ENCODE data around the gene CYP2C19. TPM values are rescaled to one million over a fixed set of nuclear protein-coding genes. Genes with fewer than 3 reads are reported as not detected.
"Not testable (repeated sequence)": the region's sequence is repeated elsewhere in the genome, so short reads cannot be mapped to it uniquely, and the experiment has no call there.

The CYP2C19 gene
- total and polyA plus RNA-seq, 4 donors: 0.37 to 121 (median 89.3) TPM

DNA sequence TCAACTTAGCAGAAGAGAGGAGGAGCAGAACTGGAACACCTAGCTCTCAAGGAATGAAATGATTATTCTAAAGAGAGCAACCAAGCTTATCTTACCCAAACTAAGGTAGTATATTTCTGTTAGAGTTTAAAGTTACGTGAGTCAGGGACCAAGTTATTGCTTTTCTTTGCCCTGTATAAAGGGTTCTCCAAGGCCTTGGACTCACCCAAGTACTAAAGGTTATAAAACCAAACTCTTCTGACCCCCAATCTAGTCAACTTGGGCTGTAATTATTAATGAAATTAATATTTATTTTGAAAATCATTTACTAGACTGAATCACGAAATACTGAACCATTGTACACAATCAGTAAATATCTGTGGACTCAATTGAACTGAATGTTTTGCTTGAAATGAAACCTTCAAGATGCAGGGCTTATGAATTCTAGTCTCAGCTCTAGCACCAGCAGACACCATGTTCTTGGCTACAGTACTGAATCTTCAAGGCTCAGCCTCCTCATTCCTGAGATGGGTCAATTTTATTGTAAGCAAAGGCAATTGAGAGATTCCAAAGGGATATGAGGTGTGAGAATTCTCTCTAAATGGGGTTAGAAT, 1.8 kb upstream of the CYP2C19 start (continued):
- TF ChIP-seq, protein P1, sequence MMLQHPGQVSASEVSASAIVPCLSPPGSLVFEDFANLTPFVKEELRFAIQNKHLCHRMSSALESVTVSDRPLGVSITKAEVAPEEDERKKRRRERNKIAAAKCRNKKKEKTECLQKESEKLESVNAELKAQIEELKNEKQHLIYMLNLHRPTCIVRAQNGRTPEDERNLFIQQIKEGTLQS (IDR thresholded peaks at IDR 0.05): no peak
- no peak for TF ChIP-seq FOXA1 (IDR thresholded peaks at IDR 0.05)
- TF ChIP-seq RXRA (IDR thresholded peaks at IDR 0.05): peak; percentile 38 to 73

DNA sequence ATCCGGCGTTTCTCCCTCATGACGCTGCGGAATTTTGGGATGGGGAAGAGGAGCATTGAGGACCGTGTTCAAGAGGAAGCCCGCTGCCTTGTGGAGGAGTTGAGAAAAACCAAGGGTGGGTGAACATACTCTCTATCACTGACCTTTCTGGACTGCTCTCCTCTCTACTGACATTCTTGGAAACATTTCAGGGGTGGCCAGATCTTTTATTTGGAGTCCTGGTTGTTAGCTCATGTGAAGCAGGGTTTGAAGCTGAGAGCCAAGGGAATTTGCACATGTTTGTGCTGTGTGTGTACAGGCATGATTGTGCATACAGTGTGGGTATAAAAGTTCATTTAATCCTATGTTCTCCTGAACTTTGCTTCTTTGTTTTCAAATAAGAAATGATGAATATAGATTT, 12.9 kb downstream of the CYP2C19 start:
- not testable (repeated sequence) for H3K9ac ChIP-seq (ENCODE audit: low read depth in 1 of 2, low read length in 2 of 2); H3K27me3 ChIP-seq (ENCODE audit: control insufficient read depth in 4 of 4, insufficient read depth in 4 of 4, low read length in 3 of 4); H3K4me1 ChIP-seq (ENCODE audit: control insufficient read depth in 4 of 4, insufficient read depth in 4 of 4, low read length in 3 of 4); H3K4me3 ChIP-seq (ENCODE audit: low read depth in 1 of 3, low read length in 3 of 3); H3K9me3 ChIP-seq (ENCODE audit: control insufficient read depth in 4 of 4, low read length in 3 of 4); H3K27ac ChIP-seq (ENCODE audit: low read depth in 1 of 2, low read length in 2 of 2); DNase-seq (ENCODE audit: low spot score)
- 90% methylated on average over 6 of the region's 6 CpGs for WGBS
- TF ChIP-seq RXRA (IDR thresholded peaks at IDR 0.05): peak; percentile 46 to 60
- peak in 1 of 2 donors; percentile 26 for TF ChIP-seq HNF4A (conservative IDR thresholded peaks at IDR 0.05)
- H3K36me3 ChIP-seq (ENCODE audit: control insufficient read depth in 4 of 4, insufficient read depth in 3 of 4, low read depth in 1 of 4, low read length in 3 of 4): peaks cover 0 to 41% (median 12%) of the 10 kb centered on the region in 4 donors

DNA sequence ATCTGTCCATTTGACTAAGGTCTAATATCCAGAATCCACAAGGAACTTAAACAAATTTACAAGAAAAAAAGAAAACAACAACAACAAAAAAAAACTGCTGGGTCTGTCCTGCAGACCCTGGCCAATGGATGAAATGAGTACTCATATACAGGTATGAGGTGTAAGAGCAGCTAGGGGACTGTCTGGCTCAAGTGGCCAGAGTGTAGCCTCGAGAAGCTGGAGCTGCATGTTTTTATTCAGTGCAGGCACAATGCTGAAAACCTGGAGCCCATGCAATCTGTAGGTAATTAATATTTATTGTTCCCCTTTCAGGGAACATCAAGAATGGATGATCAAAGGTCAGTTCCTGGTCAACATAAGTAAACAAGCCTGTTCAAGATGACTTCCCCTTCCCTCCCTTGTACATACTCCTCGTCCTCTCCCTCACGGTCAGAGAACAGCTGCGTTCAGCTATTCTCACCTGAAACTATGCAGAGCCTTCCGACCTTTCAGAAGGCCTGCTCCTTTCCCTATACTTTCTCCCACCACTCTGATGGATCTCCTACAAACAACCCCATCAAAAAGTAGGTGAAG, 15.5 kb downstream of the CYP2C19 start:
- no peak for DNase-seq (ENCODE audit: low spot score)
- no peak overlapping the region for H3K9ac ChIP-seq (ENCODE audit: low read depth in 1 of 2, low read length in 2 of 2)

More for the DNA sequence above, 15.5 kb downstream of the CYP2C19 start:
- H3K4me1 ChIP-seq (ENCODE audit: control insufficient read depth in 4 of 4, insufficient read depth in 4 of 4, low read length in 3 of 4): peaks cover 0 to 5% (median 2%) of the 10 kb centered on the region in 4 donors
- no peaks in the 10 kb centered on the region for H3K27me3 ChIP-seq (ENCODE audit: control insufficient read depth in 4 of 4, insufficient read depth in 4 of 4, low read length in 3 of 4)
- no peak for TF ChIP-seq JUND (IDR thresholded peaks at IDR 0.05)
- TF ChIP-seq, protein P1 (IDR thresholded peaks at IDR 0.05): no peak
- TF ChIP-seq FOXA1 (IDR thresholded peaks at IDR 0.05): no peak
- peak; percentile 4 to 23 for TF ChIP-seq RAD21 (IDR thresholded peaks at IDR 0.05)
- TF ChIP-seq FOXA2 (IDR thresholded peaks at IDR 0.05): peak; percentile 65
- peak; percentile 38 for TF ChIP-seq SP1 (IDR thresholded peaks at IDR 0.05)
- TF ChIP-seq YY1 (IDR thresholded peaks at IDR 0.05): no peak
- peak; percentile 56 to 58 for TF ChIP-seq HNF4A (conservative IDR thresholded peaks at IDR 0.05)
- TF ChIP-seq, protein P2, sequence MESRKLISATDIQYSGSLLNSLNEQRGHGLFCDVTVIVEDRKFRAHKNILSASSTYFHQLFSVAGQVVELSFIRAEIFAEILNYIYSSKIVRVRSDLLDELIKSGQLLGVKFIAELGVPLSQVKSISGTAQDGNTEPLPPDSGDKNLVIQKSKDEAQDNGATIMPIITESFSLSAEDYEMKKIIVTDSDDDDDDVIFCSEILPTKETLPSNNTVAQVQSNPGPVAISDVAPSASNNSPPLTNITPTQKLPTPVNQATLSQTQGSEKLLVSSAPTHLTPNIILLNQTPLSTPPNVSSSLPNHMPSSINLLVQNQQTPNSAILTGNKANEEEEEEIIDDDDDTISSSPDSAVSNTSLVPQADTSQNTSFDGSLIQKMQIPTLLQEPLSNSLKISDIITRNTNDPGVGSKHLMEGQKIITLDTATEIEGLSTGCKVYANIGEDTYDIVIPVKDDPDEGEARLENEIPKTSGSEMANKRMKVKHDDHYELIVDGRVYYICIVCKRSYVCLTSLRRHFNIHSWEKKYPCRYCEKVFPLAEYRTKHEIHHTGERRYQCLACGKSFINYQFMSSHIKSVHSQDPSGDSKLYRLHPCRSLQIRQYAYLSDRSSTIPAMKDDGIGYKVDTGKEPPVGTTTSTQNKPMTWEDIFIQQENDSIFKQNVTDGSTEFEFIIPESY (IDR thresholded peaks at IDR 0.05): no peak
- no peak for TF ChIP-seq GABPA (IDR thresholded peaks at IDR 0.05 in 1 of 2, conservative IDR thresholded peaks at IDR 0.05 in 1 of 2)
- TF ChIP-seq HNF4G (IDR thresholded peaks at IDR 0.05): no peak
- TF ChIP-seq NR2F2 (IDR thresholded peaks at IDR 0.05): no peak
- peak; percentile 51 to 57 for TF ChIP-seq RXRA (IDR thresholded peaks at IDR 0.05)
- TF ChIP-seq, protein P3, sequence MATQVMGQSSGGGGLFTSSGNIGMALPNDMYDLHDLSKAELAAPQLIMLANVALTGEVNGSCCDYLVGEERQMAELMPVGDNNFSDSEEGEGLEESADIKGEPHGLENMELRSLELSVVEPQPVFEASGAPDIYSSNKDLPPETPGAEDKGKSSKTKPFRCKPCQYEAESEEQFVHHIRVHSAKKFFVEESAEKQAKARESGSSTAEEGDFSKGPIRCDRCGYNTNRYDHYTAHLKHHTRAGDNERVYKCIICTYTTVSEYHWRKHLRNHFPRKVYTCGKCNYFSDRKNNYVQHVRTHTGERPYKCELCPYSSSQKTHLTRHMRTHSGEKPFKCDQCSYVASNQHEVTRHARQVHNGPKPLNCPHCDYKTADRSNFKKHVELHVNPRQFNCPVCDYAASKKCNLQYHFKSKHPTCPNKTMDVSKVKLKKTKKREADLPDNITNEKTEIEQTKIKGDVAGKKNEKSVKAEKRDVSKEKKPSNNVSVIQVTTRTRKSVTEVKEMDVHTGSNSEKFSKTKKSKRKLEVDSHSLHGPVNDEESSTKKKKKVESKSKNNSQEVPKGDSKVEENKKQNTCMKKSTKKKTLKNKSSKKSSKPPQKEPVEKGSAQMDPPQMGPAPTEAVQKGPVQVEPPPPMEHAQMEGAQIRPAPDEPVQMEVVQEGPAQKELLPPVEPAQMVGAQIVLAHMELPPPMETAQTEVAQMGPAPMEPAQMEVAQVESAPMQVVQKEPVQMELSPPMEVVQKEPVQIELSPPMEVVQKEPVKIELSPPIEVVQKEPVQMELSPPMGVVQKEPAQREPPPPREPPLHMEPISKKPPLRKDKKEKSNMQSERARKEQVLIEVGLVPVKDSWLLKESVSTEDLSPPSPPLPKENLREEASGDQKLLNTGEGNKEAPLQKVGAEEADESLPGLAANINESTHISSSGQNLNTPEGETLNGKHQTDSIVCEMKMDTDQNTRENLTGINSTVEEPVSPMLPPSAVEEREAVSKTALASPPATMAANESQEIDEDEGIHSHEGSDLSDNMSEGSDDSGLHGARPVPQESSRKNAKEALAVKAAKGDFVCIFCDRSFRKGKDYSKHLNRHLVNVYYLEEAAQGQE (IDR thresholded peaks at IDR 0.05): no peak
- no peak for TF ChIP-seq TAF1 (conservative IDR thresholded peaks at IDR 0.05)
- TF ChIP-seq EGR1 (IDR thresholded peaks at IDR 0.05; ENCODE audit: low read depth in 2 of 2): no peak
- TF ChIP-seq, protein P4, sequence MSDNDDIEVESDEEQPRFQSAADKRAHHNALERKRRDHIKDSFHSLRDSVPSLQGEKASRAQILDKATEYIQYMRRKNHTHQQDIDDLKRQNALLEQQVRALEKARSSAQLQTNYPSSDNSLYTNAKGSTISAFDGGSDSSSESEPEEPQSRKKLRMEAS (IDR thresholded peaks at IDR 0.05): peak; percentile 18
- H3K4me3 ChIP-seq (ENCODE audit: low read depth in 1 of 3, low read length in 3 of 3): no peak overlapping the region
- H3K27ac ChIP-seq (ENCODE audit: low read depth in 1 of 2, low read length in 2 of 2): no peak overlapping the region
- peaks cover 4 to 52% (median 22%) of the 10 kb centered on the region in 4 donors for H3K36me3 ChIP-seq (ENCODE audit: control insufficient read depth in 4 of 4, insufficient read depth in 3 of 4, low read depth in 1 of 4, low read length in 3 of 4)
- WGBS: 38% methylated on average over 5 of the region's 5 CpGs
- H3K9me3 ChIP-seq (ENCODE audit: control insufficient read depth in 4 of 4, low read length in 3 of 4): no peaks in the 10 kb centered on the region
